ENCODE data around the gene SLC25A47.
"Not testable (repeated sequence)": the region's sequence is repeated elsewhere in the genome, so short reads cannot be mapped to it uniquely, and the experiment has no call there.

Gene SLC25A47

GRCh38 chr14:100306101-100306997, 16.8 kb upstream of the SLC25A47 start, which contains the start of gene SLC25A29:
SLC25A29 (minus strand) TSS chr14:100306444; CDS start chr14:100306232, 212 bp downstream.
- peak; percentile 70 for DNase-seq

GRCh38 chr14:100306998-100307765, 16.0 kb upstream of the SLC25A47 start:
- DNase-seq = no peak

GRCh38 chr14:100307766-100308426, 15.2 kb upstream of the SLC25A47 start:
- no peak for DNase-seq

- not testable (repeated sequence) for DNase-seq
Measured at GRCh38 chr14:100308427-100308792, 14.7 kb upstream of the SLC25A47 start.

GRCh38 chr14:100309028-100309737, 14.0 kb upstream of the SLC25A47 start:
- no peak for DNase-seq

GRCh38 chr14:100312110-100312876, 10.8 kb upstream of the SLC25A47 start:
- DNase-seq = not testable (repeated sequence)

- peak; percentile 10 for DNase-seq
Measured at GRCh38 chr14:100312877-100313400, 10.2 kb upstream of the SLC25A47 start.

- no peak for DNase-seq
Measured at GRCh38 chr14:100313464-100314230, 9.5 kb upstream of the SLC25A47 start.

GRCh38 chr14:100314724-100315123, 8.4 kb upstream of the SLC25A47 start:
- no peak for DNase-seq

GRCh38 chr14:100317389-100317788, 5.8 kb upstream of the SLC25A47 start:
- DNase-seq = no peak

GRCh38 chr14:100317912-100318808, 5.0 kb upstream of the SLC25A47 start:
- DNase-seq = no peak

GRCh38 chr14:100320157-100320856, 2.8 kb upstream of the SLC25A47 start:
- DNase-seq = no peak

GRCh38 chr14:100321473-100322137, 1.5 kb upstream of the SLC25A47 start:
- DNase-seq = no peak

GRCh38 chr14:100322138-100322957, 791 bp upstream of the SLC25A47 start:
- no peak for DNase-seq

- DNase-seq = no peak
Measured at GRCh38 chr14:100323942-100324307, 786 bp downstream of the SLC25A47 start.

GRCh38 chr14:100325231-100325632, 2.1 kb downstream of the SLC25A47 start:
- DNase-seq = no peak

- no peak for DNase-seq
Measured at GRCh38 chr14:100325958-100326357, 2.8 kb downstream of the SLC25A47 start.

- DNase-seq = no peak
Measured at GRCh38 chr14:100327128-100327527, 4.0 kb downstream of the SLC25A47 start.

All from NCI-H2029 (cell line).